GM19372 (cell line): ENCODE results near the gene PTBP1.
"Not testable (repeated sequence)": the region's sequence is repeated elsewhere in the genome, so short reads cannot be mapped to it uniquely, and the experiment has no call there.

Experiments used
- ATAC-seq: cut with Tn5 transposase; IDR thresholded peaks from one replicate; pipeline ENCODE4 v1.9.1; 2021; ENCODE audit warnings: mild to moderate bottlenecking, low read depth, moderate library complexity; ENCODE audit not compliant: unreplicated experiment

The PTBP1 gene

GRCh38 chr19:807627-808422 lies 10.6 kb downstream of the PTBP1 start:
- ATAC-seq: no peak

GRCh38 chr19:808423-808775 lies 11.1 kb downstream of the PTBP1 start:
- no peak for ATAC-seq

GRCh38 chr19:810077-810855 lies 13.0 kb downstream of the PTBP1 start:
- ATAC-seq: no peak

GRCh38 chr19:810883-811489 lies 13.7 kb downstream of the PTBP1 start:
- no peak for ATAC-seq

- ATAC-seq: no peak
Observed at GRCh38 chr19:811506-812048, 14.3 kb downstream of the PTBP1 start.

GRCh38 chr19:812049-812746 lies 14.9 kb downstream of the PTBP1 start:
- ATAC-seq: no peak

- ATAC-seq: no peak
Observed at GRCh38 chr19:812747-813218, 15.5 kb downstream of the PTBP1 start.

- no peak for ATAC-seq
Observed at GRCh38 chr19:813219-814151, 16.2 kb downstream of the PTBP1 start.

- no peak for ATAC-seq
Observed at GRCh38 chr19:814152-815078, 17.2 kb downstream of the PTBP1 start.

- ATAC-seq: no peak
Observed at GRCh38 chr19:815079-815774, 18.0 kb downstream of the PTBP1 start.

GRCh38 chr19:815775-816499 lies 18.7 kb downstream of the PTBP1 start:
- no peak for ATAC-seq

GRCh38 chr19:816500-816857 lies 19.2 kb downstream of the PTBP1 start:
- no peak for ATAC-seq

GRCh38 chr19:820212-820611 lies 23.0 kb downstream of the PTBP1 start:
- not testable (repeated sequence) for ATAC-seq

GRCh38 chr19:821231-821824 lies 24.1 kb downstream of the PTBP1 start:
- no peak for ATAC-seq

- no peak for ATAC-seq
Observed at GRCh38 chr19:821825-822503, 24.7 kb downstream of the PTBP1 start, which contains the start of gene PLPPR3. Gene PLPPR3, minus strand, starts transcription at chr19:821955. Its CDS starts 396 bp downstream, at chr19:821559.

GRCh38 chr19:823565-824121 lies 26.4 kb downstream of the PTBP1 start:
- no peak for ATAC-seq
